Neuron (in vitro differentiated cells): Measurements from ENCODE around the gene SPRR1A.
"Not testable (repeated sequence)": the region's sequence is repeated elsewhere in the genome, so short reads cannot be mapped to it uniquely, and the experiment has no call there.

Experiments
- H2AFZ ChIP-seq: one replicate; pipeline ENCODE4 v1.6.1; 2013; ENCODE audit warnings: low read depth, mild to moderate bottlenecking, inconsistent platforms, low read length, moderate library complexity
- H3K27me3 ChIP-seq: one replicate; pipeline ENCODE4 v1.6.1; 2013; ENCODE audit warnings: low read length; ENCODE audit not compliant: insufficient read depth
- H3K36me3 ChIP-seq: one replicate; pipeline ENCODE4 v1.6.1; 2013; ENCODE audit warnings: low read length; ENCODE audit not compliant: insufficient read depth
- H3K4me1 ChIP-seq: one replicate; pipeline ENCODE4 v1.6.1; 2013; ENCODE audit warnings: low read length; ENCODE audit not compliant: insufficient read depth
- H3K4me3 ChIP-seq: 2 replicates; pipeline ENCODE4 v1.5.1; 2013; ENCODE audit warnings: mild to moderate bottlenecking, low read length, moderate library complexity
- H3K9me3 ChIP-seq: one replicate; pipeline ENCODE4 v1.6.1; 2013; ENCODE audit warnings: low read length

SPRR1A gene

DNA sequence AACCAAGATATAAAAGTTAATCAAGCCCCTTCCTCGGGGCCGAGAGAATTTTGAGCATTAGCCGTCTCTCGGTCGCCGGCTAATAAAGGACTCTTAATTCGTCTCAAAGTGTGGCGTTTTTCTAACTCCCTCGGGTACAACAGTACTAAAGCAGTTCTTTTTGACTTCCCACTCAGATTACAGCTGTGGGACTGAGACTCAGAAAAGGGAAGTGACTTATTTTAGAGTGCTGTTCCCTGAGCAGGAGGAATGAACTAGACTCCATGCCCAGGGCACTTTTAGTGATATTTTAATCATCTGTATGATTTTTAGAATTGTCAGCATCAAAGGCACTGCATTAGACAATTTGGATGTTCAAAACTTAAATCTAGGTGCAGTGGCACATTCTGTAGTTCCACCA lies 38.5 kb downstream of the SPRR1A start:
- H3K4me1 ChIP-seq, H3K36me3 ChIP-seq, H3K27me3 ChIP-seq, H3K9me3 ChIP-seq, H3K4me3 ChIP-seq, H2AFZ ChIP-seq: not testable (repeated sequence)

DNA sequence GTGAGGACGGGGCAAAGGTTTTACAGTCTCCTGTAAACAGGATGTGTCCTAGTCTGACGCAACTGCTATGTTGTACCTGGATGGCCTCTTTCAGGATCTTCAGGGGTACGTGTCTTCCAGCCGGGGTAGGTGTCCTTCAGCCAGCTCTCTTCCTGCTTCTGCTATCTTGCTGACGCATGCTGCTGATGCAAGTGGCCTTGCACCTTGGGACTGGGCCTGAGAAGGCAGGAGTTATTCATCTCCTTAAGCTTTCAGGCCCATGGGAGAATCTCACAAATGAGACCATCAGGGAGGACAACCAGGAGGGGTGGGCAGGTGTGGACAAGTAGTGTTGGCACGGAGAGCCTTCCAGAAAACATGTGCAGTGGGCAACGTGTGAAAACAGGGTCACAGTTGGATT lies 39.2 kb downstream of the SPRR1A start:
- Histone ChIP-seq H3K36me3 (no peaks in the 10 kb centered on the region), H3K4me3 (no peak overlapping the region), H3K27me3 (no peaks in the 10 kb centered on the region), H3K9me3 (no peaks in the 10 kb centered on the region), H3K4me1 (no peaks in the 10 kb centered on the region), H2AFZ (no peak overlapping the region)

DNA sequence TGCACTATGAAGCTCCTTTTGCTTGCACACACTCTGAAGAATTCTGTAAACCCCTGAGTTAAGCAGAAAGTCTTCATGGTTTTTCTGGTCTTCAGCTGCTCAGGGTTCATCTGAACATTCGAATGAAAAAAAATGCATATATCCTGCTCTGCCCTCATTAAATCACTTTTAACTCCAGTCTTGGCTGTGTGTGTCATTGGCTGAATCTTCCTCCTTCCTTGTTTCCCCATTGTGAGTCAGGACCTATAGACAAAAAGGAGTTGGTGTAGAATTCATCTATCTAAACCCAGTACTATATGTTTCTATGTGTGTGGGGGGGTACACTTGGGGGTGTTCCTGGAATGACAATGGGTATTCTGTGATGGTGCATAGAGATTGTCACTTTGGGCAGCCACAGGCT lies 40.5 kb downstream of the SPRR1A start:
- Histone ChIP-seq H3K9me3 (no peaks in the 10 kb centered on the region), H3K27me3 (no peaks in the 10 kb centered on the region), H3K4me3 (no peak overlapping the region), H3K4me1 (no peaks in the 10 kb centered on the region), H2AFZ (no peak overlapping the region), H3K36me3 (no peaks in the 10 kb centered on the region)

DNA sequence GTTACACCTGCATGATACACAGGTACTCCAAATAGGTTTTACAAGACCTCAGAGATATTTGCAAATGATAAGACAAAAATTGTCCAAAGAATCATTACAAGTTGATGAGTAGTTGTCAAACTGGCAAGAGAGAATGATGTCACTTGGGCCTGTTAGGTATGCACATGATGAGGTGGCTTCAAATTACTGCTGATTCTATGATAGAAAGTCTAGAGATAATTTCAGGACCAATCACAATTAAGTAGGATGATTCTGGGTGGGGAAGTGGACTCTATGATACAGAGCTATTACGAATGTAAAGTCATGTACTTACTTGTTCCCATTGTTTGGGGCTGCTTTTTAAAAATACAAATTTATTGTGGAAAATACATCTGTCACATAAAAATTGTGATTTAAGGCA lies 41.9 kb downstream of the SPRR1A start:
- Histone ChIP-seq H3K36me3 (no peaks in the 10 kb centered on the region), H3K4me1 (no peaks in the 10 kb centered on the region), H3K9me3 (no peaks in the 10 kb centered on the region), H3K4me3 (no peak overlapping the region), H2AFZ (no peak overlapping the region), H3K27me3 (no peaks in the 10 kb centered on the region)

DNA sequence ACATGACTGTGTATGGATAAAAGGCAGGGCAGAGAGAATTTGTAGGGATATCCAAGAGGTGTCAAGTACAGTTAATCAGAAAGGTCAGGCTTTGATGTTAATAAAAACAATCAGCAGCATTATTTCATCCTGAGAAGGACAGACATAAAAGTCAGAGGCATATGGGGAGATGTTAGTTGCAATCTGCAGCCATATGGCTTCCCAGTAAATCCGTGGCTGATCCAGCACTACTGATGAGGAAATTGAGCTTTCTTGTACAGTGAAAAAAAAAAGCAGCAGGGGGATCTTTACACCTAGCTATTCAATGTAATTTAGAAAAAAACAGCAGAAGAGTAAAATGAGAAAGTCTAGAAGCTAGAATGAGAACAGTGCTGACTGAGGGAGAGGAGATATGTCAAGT lies 44.9 kb downstream of the SPRR1A start:
- no peaks in the 10 kb centered on the region for H3K36me3 ChIP-seq
- no peaks in the 10 kb centered on the region for H3K9me3 ChIP-seq
- no peaks in the 10 kb centered on the region for H3K27me3 ChIP-seq
- H3K4me3 ChIP-seq: no peak overlapping the region
- no peak overlapping the region for H2AFZ ChIP-seq
- no peaks in the 10 kb centered on the region for H3K4me1 ChIP-seq

DNA sequence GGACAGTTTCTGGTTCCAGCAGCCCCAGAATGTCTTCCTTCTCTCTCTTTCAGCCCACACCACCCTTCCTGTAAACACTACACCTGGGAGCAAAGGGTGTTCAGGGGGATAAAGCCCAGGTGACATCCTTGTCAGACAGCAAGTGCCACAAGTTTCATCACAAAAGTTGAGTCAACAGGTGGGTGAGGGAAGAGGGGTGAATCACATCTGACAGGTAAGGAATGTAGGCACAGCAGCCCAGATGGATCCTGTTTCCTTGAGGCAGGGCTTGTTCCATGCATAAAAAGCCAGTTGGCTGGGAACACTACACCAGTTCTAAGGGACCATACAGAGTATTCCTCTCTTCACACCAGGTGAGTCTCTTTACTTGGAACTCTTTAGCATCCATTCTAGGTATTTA lies 47.0 kb downstream of the SPRR1A start, which contains the start of gene SPRR1B:
Gene SPRR1B (plus strand): TSS at position 309 of the 400 bp plus-strand sequence. CDS start 1,143 bp downstream, outside the sequence.
- Histone ChIP-seq H3K9me3 (no peaks in the 10 kb centered on the region), H2AFZ (no peak within 1 kb of the TSS), H3K4me1 (no peaks in the 10 kb centered on the region), H3K4me3 (no peak within 1 kb of the TSS), H3K27me3 (no peaks in the 10 kb centered on the region), H3K36me3 (no peaks in the 10 kb centered on the region)

DNA sequence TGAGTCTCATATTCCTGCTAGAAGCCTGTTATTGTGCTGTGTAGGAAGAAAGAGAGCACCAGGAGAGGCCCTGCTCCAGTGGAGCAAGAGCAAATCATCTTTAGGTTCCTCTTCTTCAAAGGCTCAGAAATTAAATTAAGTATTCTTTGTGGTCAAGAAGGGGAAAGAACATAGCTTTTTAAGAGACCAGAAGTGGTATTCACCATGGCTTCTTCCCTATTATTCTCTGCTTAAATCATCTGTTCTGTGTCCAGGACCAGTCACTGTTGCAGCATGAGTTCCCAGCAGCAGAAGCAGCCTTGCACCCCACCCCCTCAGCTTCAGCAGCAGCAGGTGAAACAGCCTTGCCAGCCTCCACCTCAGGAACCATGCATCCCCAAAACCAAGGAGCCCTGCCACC lies 48.2 kb downstream of the SPRR1A start:
- Histone ChIP-seq H3K27me3 (no peaks in the 10 kb centered on the region), H2AFZ (no peak overlapping the region), H3K36me3 (no peaks in the 10 kb centered on the region), H3K4me3 (no peak overlapping the region), H3K9me3 (no peaks in the 10 kb centered on the region), H3K4me1 (no peaks in the 10 kb centered on the region)

DNA sequence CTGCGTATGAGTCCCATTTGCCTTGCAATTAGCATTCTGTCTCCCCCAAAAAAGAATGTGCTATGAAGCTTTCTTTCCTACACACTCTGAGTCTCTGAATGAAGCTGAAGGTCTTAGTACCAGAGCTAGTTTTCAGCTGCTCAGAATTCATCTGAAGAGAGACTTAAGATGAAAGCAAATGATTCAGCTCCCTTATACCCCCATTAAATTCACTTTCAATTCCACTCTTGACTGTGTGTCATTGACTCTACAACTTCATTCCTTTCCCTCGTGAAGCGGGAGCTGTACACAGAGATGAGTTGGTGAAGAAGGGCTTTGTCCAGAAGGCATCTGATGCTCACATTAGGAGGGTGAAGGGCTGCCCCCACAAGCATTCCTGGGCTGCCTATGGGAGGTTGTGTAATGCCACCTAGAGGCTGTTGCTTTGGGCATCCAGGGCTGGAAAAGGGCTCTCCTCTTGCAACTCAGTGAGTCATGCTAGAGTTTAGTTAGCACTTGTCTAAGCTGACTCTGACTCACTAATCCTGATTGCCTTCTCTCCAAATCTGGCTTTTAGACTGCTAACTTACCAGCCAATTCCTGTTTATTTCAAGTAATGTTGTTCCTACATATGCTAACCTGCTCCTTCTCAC lies 48.9 kb downstream of the SPRR1A start:
- Histone ChIP-seq H3K27me3 (no peaks in the 10 kb centered on the region), H3K9me3 (no peaks in the 10 kb centered on the region), H2AFZ (no peak overlapping the region), H3K4me3 (no peak overlapping the region), H3K4me1 (no peaks in the 10 kb centered on the region), H3K36me3 (no peaks in the 10 kb centered on the region)

DNA sequence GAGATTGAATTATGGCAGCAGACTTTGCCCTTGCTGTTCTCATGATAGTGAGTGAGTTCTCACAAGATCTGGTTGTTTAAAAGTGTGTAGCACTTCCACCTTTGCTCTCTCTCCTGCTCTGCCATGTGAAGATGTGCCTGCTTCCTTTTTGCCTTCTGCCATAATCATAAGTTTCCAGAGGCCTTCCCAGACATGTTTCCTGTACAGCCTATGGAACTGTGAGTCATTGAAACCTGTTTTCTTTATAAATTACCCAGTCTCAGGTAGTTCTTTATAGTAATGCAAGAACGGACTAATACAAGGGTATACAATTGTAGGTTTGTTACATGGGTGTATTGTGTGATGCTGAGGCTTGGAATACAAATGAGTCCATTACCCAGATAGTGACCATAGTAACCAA lies 51.3 kb downstream of the SPRR1A start:
- Histone ChIP-seq H2AFZ (no peak overlapping the region), H3K27me3 (no peaks in the 10 kb centered on the region), H3K36me3 (no peaks in the 10 kb centered on the region), H3K9me3 (no peaks in the 10 kb centered on the region), H3K4me3 (no peak overlapping the region), H3K4me1 (no peaks in the 10 kb centered on the region)
